ENCODE measurements around the gene TMEM184C.
A peak's percentile ranks its signal among the peaks of the same experiment; 100 is the strongest.

The TMEM184C gene

GRCh38 chr4:147617173-147617840 lies at the start of gene TMEM184C:
Gene TMEM184C (plus strand): TSS chr4:147617397. CDS start chr4:147617957, 560 bp downstream.
- DNase-seq, result peak; percentile 77 to 87

- DNase-seq, result no peak
These were observed 46.6 kb upstream of the TMEM184C start for GRCh38 chr4:147570616-147571015.

GRCh38 chr4:147571036-147571770 lies 46.0 kb upstream of the TMEM184C start:
- no peak for DNase-seq

GRCh38 chr4:147576084-147576483 lies 41.1 kb upstream of the TMEM184C start:
- DNase-seq, result no peak

- DNase-seq, result peak; percentile 79 to 87
These were observed 39.1 kb upstream of the TMEM184C start for GRCh38 chr4:147578051-147578476.

- no peak for DNase-seq
These were observed 38.6 kb upstream of the TMEM184C start for GRCh38 chr4:147578593-147578992.

- DNase-seq, result no peak
These were observed 36.8 kb upstream of the TMEM184C start for GRCh38 chr4:147580396-147580795.

- DNase-seq, result no peak
These were observed 35.4 kb upstream of the TMEM184C start for GRCh38 chr4:147581606-147582350.

- DNase-seq, result no peak
These were observed 34.7 kb upstream of the TMEM184C start for GRCh38 chr4:147582386-147583060.

GRCh38 chr4:147583876-147584275 lies 33.3 kb upstream of the TMEM184C start:
- DNase-seq, result no peak

- no peak for DNase-seq
These were observed 31.2 kb upstream of the TMEM184C start for GRCh38 chr4:147586032-147586431.

- no peak for DNase-seq
These were observed 30.6 kb upstream of the TMEM184C start for GRCh38 chr4:147586637-147587036.

- DNase-seq, result no peak
These were observed 30.2 kb upstream of the TMEM184C start for GRCh38 chr4:147587041-147587440.

- DNase-seq, result no peak
These were observed 27.6 kb upstream of the TMEM184C start for GRCh38 chr4:147589586-147589985.

- peak in 1 of 2 experiments; percentile 5 for DNase-seq
These were observed 26.8 kb upstream of the TMEM184C start for GRCh38 chr4:147590249-147590920.

GRCh38 chr4:147591106-147591505 lies 26.1 kb upstream of the TMEM184C start:
- DNase-seq, result no peak

- no peak for DNase-seq
These were observed 23.1 kb upstream of the TMEM184C start for GRCh38 chr4:147594107-147594506.

GRCh38 chr4:147594578-147594977 lies 22.6 kb upstream of the TMEM184C start:
- no peak for DNase-seq

GRCh38 chr4:147596377-147596776 lies 20.8 kb upstream of the TMEM184C start:
- peak in 1 of 2 experiments; percentile 24 for DNase-seq

- DNase-seq, result peak in 1 of 2 experiments; percentile 13
These were observed 20.2 kb upstream of the TMEM184C start for GRCh38 chr4:147596981-147597380.

- DNase-seq, result no peak
These were observed 19.6 kb upstream of the TMEM184C start for GRCh38 chr4:147597561-147597960.

- DNase-seq, result no peak
These were observed 18.0 kb upstream of the TMEM184C start for GRCh38 chr4:147599206-147599605.
